Activated naive CD8-positive, alpha-beta T cell treated with anti-CD3 and anti-CD28 coated beads, Interleukin-2, amount 50 U/mL, for 24 hours (primary cell): Measurements from ENCODE around the gene DSG3.

Experiments
- ATAC-seq: fragments of 150-1000 bp; cut with Tn5 transposase; one replicate; pipeline ENCODE4 v1.10.0; 2021
- DNase-seq: peaks from one replicate; pipeline ENCODE4 v3.0.0; 2021
- H3K27ac Mint-ChIP-seq: one replicate; pipeline ENCODE4 v1.8.0; 2021; ENCODE audit warnings: mild to moderate bottlenecking, mixed read lengths
- H3K27me3 Mint-ChIP-seq: one replicate; pipeline ENCODE4 v1.8.0; 2021; ENCODE audit warnings: mixed read lengths
- H3K36me3 Mint-ChIP-seq: one replicate; pipeline ENCODE4 v1.8.0; 2021; ENCODE audit warnings: low read depth, mixed read lengths
- H3K4me1 Mint-ChIP-seq: one replicate; pipeline ENCODE4 v1.8.0; 2021; ENCODE audit warnings: mixed read lengths
- H3K4me3 Mint-ChIP-seq: one replicate; pipeline ENCODE4 v1.8.0; 2021; ENCODE audit warnings: mild to moderate bottlenecking, moderate library complexity, mixed read lengths
- H3K9me3 Mint-ChIP-seq: one replicate; pipeline ENCODE4 v1.8.0; 2021; ENCODE audit warnings: mixed read lengths

DSG3 gene

DNA sequence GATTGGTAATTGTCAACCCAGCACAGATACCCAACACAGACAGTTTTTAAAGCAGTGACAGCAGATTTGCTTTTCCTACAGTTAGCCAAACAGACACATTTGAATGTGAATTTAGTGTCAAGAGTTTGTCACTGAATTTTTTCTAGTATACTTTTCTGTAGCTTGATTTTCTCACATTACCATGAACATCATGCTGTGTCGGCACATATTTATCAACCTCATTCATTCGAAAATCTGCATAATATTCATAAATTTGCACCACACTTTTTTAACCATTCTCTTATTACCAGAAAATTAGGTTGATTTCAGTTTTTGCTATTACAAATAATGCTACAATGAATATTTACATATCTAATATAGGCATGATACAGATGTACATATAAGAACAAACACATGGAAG lies 27.0 kb upstream of the DSG3 start:
- no peak overlapping the region for H3K27ac Mint-ChIP-seq
- no peak for DNase-seq
- H3K4me1 Mint-ChIP-seq, result no peaks in the 10 kb centered on the region
- H3K4me3 Mint-ChIP-seq, result no peak overlapping the region
- no peaks in the 10 kb centered on the region for H3K36me3 Mint-ChIP-seq
- no peaks in the 10 kb centered on the region for H3K27me3 Mint-ChIP-seq
- peaks cover 3% of the 10 kb centered on the region for H3K9me3 Mint-ChIP-seq
- ATAC-seq, result no peak

DNA sequence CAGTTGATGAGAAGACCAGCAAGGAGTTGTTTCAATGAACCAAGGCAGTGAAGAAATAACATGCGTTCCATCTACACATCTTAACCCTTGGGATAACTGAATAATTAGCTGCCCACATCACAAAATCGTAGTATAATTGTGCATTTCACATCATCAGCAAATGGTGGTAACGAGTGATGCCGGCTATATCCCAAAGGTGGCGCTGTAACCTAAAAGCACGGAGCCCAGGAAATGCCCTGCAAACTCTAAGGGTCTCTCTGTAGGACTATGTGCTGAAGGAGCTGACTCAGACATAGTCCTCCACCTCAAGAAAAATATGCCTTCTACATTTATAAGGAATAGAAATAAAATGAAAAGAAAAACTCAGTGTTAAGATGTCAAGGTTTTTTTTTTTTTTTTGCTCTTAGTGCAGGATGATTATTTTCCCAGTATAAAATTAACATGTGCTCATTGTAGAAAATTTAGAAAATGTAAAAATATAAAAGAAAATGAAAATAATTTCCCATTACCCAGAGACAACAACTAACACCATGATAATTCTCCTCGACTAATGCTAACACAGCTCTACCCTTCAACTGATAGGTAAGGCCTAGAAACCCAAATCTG lies 23.1 kb upstream of the DSG3 start:
- H3K4me3 Mint-ChIP-seq, result no peak overlapping the region
- H3K27ac Mint-ChIP-seq, result no peak overlapping the region
- no peaks in the 10 kb centered on the region for H3K4me1 Mint-ChIP-seq
- no peaks in the 10 kb centered on the region for H3K36me3 Mint-ChIP-seq
- H3K27me3 Mint-ChIP-seq, result no peaks in the 10 kb centered on the region
- DNase-seq (peak; percentile 8), ATAC-seq (no peak)
- no peaks in the 10 kb centered on the region for H3K9me3 Mint-ChIP-seq

DNA sequence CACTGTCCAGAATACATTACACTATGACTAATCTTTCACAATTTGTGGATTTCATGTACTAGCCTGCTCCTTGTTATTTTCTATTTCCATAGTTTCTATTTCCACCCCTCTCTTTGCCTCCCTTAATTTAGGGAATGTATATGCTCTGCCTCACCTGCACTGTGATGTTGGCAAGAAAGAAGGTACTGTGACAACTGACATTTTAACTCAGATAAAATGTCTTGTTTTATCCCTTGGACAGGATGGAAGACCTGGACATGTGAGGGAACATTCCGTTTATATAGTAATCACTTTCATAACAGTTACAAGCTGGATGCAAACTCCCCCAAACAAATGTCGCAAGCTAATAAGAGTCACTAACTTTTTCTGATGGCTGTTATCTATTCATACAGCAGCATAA lies 21.5 kb upstream of the DSG3 start:
- no peak for ATAC-seq
- Mint-ChIP-seq H3K4me3 (no peak overlapping the region), H3K27ac (no peak overlapping the region), H3K9me3 (no peaks in the 10 kb centered on the region), H3K4me1 (no peaks in the 10 kb centered on the region), H3K36me3 (no peaks in the 10 kb centered on the region), H3K27me3 (no peaks in the 10 kb centered on the region)
- no peak for DNase-seq

DNA sequence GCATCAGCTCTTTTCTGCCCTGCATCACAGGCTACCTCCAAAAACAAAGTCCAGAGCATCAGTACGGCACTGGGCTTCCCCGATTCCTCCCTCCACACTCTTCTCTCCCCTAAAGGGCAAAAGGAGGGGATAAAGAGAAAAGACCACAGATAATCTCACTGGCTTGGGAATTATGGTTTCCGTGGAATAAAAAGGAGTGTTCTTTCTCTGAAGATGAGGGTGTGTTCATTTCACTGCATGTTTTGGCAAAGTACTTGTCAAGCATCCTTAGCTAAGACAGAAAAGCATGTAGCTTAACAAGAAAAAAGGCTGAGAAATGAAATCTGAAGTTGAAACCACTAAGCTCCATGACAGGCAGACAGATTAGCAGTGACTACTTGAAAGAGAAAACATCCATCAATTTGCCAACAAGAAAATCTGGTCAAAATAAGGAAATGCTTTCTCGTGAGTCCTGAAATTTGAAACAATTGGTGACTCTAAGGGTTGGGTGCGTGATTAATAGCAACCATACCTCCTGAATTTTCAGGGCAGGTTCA lies 20.6 kb upstream of the DSG3 start:
- Mint-ChIP-seq H3K9me3 (no peaks in the 10 kb centered on the region), H3K4me3 (no peak overlapping the region), H3K36me3 (no peaks in the 10 kb centered on the region), H3K27ac (no peak overlapping the region), H3K27me3 (no peaks in the 10 kb centered on the region), H3K4me1 (no peaks in the 10 kb centered on the region)
- DNase-seq (no peak), ATAC-seq (no peak)

DNA sequence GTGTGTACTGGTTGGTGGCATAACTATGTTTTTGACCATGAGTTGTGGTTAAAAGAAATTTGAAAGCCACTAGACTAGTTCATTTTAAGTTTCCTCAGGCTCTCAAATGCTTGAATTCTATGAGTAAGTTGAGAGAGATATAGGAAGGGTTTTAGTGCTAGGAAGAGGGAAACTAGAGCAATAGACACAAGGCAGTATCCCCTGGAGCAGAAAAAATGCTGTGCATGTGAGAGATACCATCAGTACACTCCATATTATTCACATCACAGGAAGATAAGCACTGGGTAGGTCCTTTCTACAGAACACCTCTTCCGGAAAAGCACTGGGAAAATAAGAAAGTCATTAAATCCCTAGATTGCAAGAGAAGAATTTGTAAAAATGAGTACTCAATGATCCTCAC lies 19.3 kb upstream of the DSG3 start:
- Mint-ChIP-seq H3K9me3 (peaks cover 4% of the 10 kb centered on the region), H3K36me3 (no peaks in the 10 kb centered on the region), H3K27ac (no peak overlapping the region), H3K27me3 (no peaks in the 10 kb centered on the region), H3K4me3 (no peak overlapping the region), H3K4me1 (no peaks in the 10 kb centered on the region)
- no peak for ATAC-seq
- no peak for DNase-seq

DNA sequence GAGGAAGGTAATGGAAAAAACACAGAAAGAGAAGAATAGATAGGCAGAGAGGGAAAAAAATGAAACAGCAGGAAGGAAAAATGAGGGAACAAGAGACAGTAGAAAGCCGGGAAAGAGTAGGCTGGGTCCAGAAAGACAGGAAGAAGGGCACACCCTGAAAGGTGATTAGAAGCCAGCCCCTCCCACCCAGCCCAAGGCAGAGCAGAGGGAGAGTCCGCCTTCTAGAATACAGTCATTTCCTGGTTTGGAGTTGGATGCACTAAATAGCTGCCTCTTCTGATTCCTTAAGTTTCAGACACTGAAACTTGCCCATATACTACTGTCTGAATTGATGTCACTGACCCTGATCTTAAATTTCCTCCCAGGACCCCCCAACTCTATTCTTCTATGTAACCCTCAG lies 17.9 kb upstream of the DSG3 start:
- H3K36me3 Mint-ChIP-seq, result no peaks in the 10 kb centered on the region
- H3K9me3 Mint-ChIP-seq, result peaks cover 4% of the 10 kb centered on the region
- no peaks in the 10 kb centered on the region for H3K4me1 Mint-ChIP-seq
- no peaks in the 10 kb centered on the region for H3K27me3 Mint-ChIP-seq
- H3K27ac Mint-ChIP-seq, result no peak overlapping the region
- H3K4me3 Mint-ChIP-seq, result no peak overlapping the region
- ATAC-seq (no peak), DNase-seq (no peak)

DNA sequence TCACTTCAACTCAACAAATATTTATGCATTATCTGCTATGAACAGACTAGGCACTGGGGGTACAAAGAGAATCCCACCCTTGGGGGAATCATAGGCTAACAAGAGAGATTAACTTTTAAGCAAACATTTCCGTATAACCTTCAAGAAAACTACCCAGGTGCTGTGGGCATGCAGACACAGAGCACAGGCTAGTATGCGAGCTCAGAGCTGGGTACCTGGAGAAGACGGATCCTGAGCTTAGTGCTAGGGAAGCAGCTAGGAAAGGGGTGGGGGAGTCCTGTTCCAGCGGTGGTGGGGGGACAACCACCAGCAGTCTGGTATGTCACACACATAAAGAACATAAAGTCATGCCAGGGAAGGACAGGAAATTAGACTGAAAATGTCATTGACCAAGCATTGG lies 17.5 kb upstream of the DSG3 start:
- H3K4me3 Mint-ChIP-seq, result no peak overlapping the region
- no peaks in the 10 kb centered on the region for H3K27me3 Mint-ChIP-seq
- ATAC-seq (no peak), DNase-seq (no peak)
- H3K27ac Mint-ChIP-seq, result no peak overlapping the region
- H3K36me3 Mint-ChIP-seq, result no peaks in the 10 kb centered on the region
- H3K9me3 Mint-ChIP-seq, result peaks cover 4% of the 10 kb centered on the region
- no peaks in the 10 kb centered on the region for H3K4me1 Mint-ChIP-seq

DNA sequence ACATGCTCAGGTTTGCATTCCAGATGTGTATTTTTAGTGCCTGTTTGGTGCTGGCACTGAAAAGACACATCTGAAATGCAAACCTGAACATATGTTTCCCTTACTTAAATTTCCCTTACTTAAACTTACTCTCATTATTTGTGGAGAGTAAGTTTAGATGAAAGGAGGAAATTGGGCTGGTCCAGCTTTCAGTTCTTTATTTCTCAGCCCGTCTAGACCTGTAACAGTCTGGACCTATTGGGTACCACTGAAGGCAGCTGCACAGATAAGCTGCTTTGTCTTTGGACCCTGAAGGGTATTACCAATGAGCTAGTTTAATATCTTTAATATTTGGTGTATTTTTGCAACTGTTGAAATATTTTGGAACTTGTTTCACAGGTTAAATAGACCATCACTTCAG lies 17.0 kb upstream of the DSG3 start:
- no peak for ATAC-seq
- peaks cover 4% of the 10 kb centered on the region for H3K9me3 Mint-ChIP-seq

DNA sequence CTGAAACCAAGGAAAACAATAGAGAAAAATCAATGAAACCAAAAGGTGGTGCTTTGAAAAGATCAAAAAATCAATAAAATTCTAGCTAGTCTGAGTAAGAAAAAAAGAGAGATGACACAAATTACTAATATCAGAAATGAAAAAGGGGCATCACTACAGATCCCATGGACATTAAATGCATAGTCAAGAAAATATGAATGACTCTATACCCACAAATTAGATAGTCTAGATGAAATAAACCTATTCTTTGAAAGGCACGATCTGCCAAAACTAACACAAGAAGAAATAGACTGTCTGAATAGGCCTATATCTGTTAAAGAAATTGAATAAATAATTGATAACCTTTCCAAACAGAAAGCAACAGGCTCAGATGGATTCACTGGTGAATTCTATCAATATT lies 15.2 kb upstream of the DSG3 start:
- peaks cover 4% of the 10 kb centered on the region for H3K9me3 Mint-ChIP-seq
- no peak for DNase-seq
- ATAC-seq, result no peak
- no peaks in the 10 kb centered on the region for H3K36me3 Mint-ChIP-seq
- H3K27ac Mint-ChIP-seq, result no peak overlapping the region
- no peak overlapping the region for H3K4me3 Mint-ChIP-seq
- no peaks in the 10 kb centered on the region for H3K4me1 Mint-ChIP-seq
- H3K27me3 Mint-ChIP-seq, result no peaks in the 10 kb centered on the region

More for the DNA sequence above, 17.0 kb upstream of the DSG3 start:
- no peak for DNase-seq
- no peak overlapping the region for H3K27ac Mint-ChIP-seq
- no peaks in the 10 kb centered on the region for H3K36me3 Mint-ChIP-seq
- no peaks in the 10 kb centered on the region for H3K4me1 Mint-ChIP-seq
- no peaks in the 10 kb centered on the region for H3K27me3 Mint-ChIP-seq
- no peak overlapping the region for H3K4me3 Mint-ChIP-seq

DNA sequence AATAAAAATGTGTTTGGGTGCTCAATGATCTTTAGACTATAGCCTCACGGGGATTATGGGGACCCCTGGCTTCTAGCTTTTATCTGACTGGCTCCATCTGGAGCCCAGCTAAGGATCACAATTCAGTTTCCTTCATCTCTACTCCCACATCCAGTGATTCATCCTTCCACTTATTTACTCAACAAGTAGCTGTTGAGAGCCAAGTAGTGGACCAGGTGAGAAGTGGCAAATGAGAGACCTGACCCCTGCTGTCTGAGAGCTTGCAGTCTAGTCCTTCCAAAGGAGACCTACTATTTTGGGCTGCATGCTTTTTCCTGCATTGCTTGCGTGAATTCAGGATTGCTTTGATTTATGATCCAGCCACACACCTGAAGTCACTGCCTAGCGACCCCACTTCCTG lies 10.7 kb upstream of the DSG3 start:
- H3K36me3 Mint-ChIP-seq, result no peaks in the 10 kb centered on the region
- H3K27ac Mint-ChIP-seq, result no peak overlapping the region
- no peak overlapping the region for H3K4me3 Mint-ChIP-seq
- peaks cover 4% of the 10 kb centered on the region for H3K9me3 Mint-ChIP-seq
- H3K27me3 Mint-ChIP-seq, result no peaks in the 10 kb centered on the region
- DNase-seq (no peak), ATAC-seq (no peak)
- H3K4me1 Mint-ChIP-seq, result no peaks in the 10 kb centered on the region

DNA sequence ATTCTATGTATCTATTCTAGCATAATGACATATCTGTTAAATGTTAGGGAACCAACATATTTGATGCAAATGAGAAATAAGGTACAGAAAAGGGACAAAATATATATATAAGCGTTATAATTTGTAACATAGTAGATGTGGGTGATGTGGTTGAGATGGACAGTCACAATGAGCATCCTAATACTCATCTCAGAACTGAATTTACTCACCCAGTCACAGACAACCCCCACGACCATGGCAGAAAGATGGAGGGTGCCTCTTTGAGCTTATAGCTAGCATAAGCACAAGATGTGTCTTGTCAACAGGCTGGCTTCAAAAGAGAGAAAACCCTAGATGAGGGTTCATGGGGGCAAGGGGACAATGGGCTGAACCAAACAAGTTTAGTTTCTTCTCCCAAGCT lies 9.1 kb upstream of the DSG3 start:
- Mint-ChIP-seq H3K9me3 (no peaks in the 10 kb centered on the region), H3K4me3 (no peak overlapping the region), H3K27ac (no peak overlapping the region), H3K4me1 (no peaks in the 10 kb centered on the region), H3K27me3 (no peaks in the 10 kb centered on the region), H3K36me3 (no peaks in the 10 kb centered on the region)
- ATAC-seq (no peak), DNase-seq (no peak)

DNA sequence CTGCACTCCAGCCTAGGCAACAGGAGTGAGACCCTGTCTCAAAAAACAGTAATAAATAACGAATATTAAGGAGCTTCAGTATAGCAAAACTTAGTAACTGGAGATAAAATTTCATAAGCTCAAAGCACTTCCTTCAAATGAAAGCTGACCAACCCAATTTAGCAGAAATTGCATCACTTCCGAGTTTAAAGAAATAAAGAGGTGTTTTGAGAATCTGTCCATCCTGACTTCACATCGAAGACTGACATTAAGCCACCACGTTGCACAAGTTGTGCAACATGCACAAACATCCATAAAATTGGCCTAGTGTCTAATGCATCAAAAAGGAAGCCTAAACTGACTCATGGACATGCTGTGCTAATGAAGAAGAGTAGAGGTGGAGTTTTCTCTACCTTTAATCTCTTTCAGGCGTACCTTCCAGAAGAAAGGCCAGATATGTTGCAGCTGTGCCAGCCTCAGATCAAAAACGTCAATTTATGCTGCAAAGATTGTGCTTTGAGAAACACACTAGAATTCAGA lies 7.7 kb upstream of the DSG3 start:
- H3K4me1 Mint-ChIP-seq, result no peaks in the 10 kb centered on the region
- DNase-seq, result no peak
- no peaks in the 10 kb centered on the region for H3K36me3 Mint-ChIP-seq
- no peaks in the 10 kb centered on the region for H3K9me3 Mint-ChIP-seq
- H3K4me3 Mint-ChIP-seq, result no peak overlapping the region
- no peak overlapping the region for H3K27ac Mint-ChIP-seq
- H3K27me3 Mint-ChIP-seq, result no peaks in the 10 kb centered on the region
- no peak for ATAC-seq

DNA sequence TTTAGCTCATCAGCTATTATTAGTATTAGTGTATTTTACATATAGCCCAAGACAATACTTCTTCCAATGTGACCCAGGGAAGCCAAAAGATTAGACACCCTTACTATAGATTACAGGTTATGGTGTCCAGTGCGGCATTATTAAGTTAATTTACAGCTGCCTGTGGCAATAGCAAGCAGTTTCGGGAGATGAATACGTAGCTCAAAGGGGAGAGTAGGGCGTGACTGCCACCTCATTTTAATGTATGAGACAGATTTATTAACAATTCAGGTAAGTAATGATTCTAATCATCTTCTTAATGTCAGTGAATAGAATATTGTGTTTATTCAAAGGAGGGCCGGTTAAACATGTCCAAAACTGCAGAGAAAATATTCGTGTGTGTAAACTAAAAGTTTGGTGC lies 6.8 kb upstream of the DSG3 start:
- Mint-ChIP-seq H3K4me1 (no peaks in the 10 kb centered on the region), H3K4me3 (no peak overlapping the region), H3K9me3 (no peaks in the 10 kb centered on the region), H3K27ac (no peak overlapping the region), H3K27me3 (no peaks in the 10 kb centered on the region), H3K36me3 (no peaks in the 10 kb centered on the region)
- ATAC-seq (no peak), DNase-seq (no peak)

DNA sequence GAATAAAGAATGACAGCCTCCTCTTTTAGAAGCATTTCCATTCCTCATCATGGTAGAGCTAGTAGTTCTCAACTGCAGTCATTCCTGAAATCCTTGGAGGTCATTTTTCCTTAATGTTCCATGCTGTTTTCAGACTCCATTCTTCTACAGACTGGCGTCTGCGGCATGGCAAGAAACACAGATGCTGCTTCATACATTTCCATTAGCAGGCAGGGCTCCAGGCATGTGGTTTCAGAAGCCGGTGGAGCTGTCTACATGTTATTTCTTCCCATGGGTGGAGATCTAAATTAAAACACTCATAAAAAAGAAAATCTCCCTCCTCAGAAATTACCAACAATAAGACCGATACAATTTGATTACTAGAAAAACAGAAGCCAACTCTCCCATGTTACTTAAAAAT lies 6.0 kb upstream of the DSG3 start:
- Mint-ChIP-seq H3K36me3 (no peaks in the 10 kb centered on the region), H3K27me3 (no peaks in the 10 kb centered on the region), H3K4me1 (no peaks in the 10 kb centered on the region), H3K27ac (no peak overlapping the region), H3K9me3 (no peaks in the 10 kb centered on the region), H3K4me3 (no peak overlapping the region)
- DNase-seq, result no peak
- no peak for ATAC-seq

DNA sequence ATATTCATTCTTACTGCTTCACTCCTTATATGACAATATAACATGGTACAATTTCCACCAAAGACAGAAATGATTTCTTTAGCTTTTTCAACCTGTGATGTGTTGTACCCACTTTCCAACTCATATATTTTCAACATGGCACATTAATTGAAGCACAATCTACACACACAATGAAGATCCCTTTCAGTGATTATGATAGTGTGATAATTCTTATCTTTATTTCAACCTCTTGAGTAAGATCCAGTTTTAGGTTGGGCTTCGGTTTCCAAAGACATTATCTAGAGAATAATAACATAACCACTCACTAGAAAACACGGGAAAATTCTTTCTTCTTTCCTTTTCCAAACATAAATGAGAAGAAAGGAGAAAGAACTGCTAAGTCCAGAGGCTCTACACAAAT lies 3.4 kb upstream of the DSG3 start:
- no peak overlapping the region for H3K4me3 Mint-ChIP-seq
- no peaks in the 10 kb centered on the region for H3K27me3 Mint-ChIP-seq
- no peak overlapping the region for H3K27ac Mint-ChIP-seq
- H3K4me1 Mint-ChIP-seq, result no peaks in the 10 kb centered on the region
- no peaks in the 10 kb centered on the region for H3K36me3 Mint-ChIP-seq
- no peaks in the 10 kb centered on the region for H3K9me3 Mint-ChIP-seq
- DNase-seq, result no peak
- ATAC-seq, result no peak

DNA sequence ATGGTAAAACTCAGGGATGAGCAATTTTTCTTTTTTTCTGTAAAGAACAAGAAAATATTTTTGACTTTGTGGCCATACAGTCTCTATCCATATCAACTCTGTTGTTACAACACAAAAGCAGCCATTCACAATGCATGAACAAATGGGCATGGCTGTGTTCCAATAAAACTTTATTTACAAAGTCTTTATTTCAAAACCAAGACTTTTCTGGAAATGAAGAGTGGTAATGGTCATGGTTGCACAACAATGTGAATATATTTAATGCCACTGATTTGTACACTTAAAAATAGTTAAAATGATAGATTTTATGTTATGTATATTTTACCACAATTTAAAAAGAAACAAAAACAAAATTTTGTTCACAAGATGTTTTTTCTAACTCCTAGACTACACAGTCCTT lies 1.6 kb upstream of the DSG3 start:
- Mint-ChIP-seq H3K4me3 (no peak overlapping the region), H3K9me3 (no peaks in the 10 kb centered on the region), H3K4me1 (no peaks in the 10 kb centered on the region), H3K36me3 (no peaks in the 10 kb centered on the region), H3K27me3 (no peaks in the 10 kb centered on the region), H3K27ac (no peak overlapping the region)
- ATAC-seq (no peak), DNase-seq (no peak)
